ENCODE data around the gene SRRM4. TPM values are rescaled to one million over a fixed set of nuclear protein-coding genes. Genes with fewer than 3 reads are reported as not detected.

SRRM4 gene
- total RNA-seq, 4 donors from 2014 or later: not detected

DNA sequence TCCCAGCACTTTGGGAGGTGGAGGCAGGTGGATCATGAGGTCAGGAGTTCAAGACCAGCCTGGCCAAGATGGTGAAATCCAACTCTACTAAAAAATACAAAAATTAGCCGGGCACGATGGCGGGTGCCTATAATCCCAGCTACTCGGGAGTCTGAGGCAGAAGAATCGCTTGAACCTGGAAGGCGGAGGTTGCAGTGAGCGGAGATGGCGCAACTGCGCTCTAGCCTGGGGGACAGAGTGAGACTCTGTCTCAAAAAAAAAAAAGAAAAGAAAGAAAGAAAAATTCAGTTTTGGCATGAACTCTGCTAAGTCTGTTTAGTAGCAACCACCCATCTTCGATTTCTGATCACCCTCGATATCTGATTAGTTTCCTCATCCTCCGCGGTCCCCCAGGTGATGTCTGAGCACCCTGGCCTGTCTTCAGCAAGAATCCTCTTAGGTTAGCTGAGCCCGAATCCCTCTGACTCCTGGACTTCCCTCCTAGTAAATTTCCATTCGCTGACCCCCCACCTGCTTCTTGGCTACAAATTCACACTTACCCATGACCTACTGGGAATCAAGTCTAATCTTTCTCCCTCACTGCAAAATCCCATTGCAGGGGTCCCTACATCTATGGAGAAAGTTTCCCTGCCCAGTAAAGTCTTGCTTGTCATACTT lies 196.5 kb downstream of the SRRM4 start:
- Histone ChIP-seq H3K36me3 (no peaks in the 10 kb centered on the region), H3K4me3 (no peak overlapping the region), H3K4me1 (peaks cover 48% of the 10 kb centered on the region), H3K9me3 (no peaks in the 10 kb centered on the region), H3K27ac (peak overlapping the region; percentile 84), H3K27me3 (no peaks in the 10 kb centered on the region)
- DNase-seq (ENCODE audit: low spot score in 2 of 2): no peak
- TF ChIP-seq POLR2A (IDR thresholded peaks at IDR 0.05): no peak
- TF ChIP-seq POLR2AphosphoS5 (IDR thresholded peaks at IDR 0.05): no peak
- TF ChIP-seq, protein P1, sequence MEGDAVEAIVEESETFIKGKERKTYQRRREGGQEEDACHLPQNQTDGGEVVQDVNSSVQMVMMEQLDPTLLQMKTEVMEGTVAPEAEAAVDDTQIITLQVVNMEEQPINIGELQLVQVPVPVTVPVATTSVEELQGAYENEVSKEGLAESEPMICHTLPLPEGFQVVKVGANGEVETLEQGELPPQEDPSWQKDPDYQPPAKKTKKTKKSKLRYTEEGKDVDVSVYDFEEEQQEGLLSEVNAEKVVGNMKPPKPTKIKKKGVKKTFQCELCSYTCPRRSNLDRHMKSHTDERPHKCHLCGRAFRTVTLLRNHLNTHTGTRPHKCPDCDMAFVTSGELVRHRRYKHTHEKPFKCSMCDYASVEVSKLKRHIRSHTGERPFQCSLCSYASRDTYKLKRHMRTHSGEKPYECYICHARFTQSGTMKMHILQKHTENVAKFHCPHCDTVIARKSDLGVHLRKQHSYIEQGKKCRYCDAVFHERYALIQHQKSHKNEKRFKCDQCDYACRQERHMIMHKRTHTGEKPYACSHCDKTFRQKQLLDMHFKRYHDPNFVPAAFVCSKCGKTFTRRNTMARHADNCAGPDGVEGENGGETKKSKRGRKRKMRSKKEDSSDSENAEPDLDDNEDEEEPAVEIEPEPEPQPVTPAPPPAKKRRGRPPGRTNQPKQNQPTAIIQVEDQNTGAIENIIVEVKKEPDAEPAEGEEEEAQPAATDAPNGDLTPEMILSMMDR (IDR thresholded peaks at IDR 0.05): no peak
- TF ChIP-seq EP300 (IDR thresholded peaks at IDR 0.05): no peak
- WGBS: 88% methylated on average over 15 of the region's 15 CpGs

DNA sequence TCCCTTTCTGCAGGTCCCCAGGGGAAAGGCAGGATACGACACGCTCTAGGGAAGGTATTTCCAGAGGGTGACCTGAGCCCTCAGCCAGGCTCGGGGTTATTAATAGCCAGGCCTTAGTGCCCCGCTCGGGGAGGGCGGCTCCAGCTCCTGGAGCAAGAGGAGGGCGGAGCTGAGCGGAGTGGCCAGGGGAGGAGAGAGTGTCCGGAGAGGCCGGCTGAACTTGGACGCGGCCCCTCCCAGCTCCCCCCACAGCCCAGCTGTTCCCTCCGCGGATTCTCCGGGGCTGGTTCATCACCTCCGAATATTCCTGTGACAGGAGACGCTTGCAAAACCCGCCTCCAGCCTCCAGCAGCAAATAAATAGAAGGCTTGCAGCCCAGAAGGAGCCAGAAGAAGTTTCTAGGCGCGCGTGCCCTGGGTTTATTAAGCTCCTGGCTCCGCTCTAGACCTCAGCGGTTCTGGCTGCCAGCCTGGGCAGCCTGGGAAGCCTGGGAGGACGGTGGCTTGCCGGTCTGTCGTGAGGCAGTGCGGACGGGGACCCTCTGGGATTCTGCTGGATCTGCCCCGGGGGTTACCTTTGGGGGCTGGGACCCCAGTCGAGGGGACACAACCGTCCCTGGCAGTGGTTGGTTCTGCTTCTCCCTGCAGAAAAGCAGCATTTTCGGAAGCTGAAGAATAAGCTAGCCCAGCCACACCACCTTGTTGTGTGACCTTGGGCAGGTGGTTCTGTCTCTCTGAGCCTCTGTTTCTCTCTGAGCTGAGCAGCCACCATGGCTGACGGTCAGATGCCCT lies 197.4 kb downstream of the SRRM4 start, which contains the start of gene HSPB8:
HSPB8 (plus strand) TSS at position 388 of the 791 bp plus-strand sequence; CDS start at position 770, 382 bp downstream.
- H3K27ac ChIP-seq: peak within 1 kb of the TSS; percentile 84
- H3K4me1 ChIP-seq: peaks cover 57% of the 10 kb centered on the region
- peak; percentile 89 to 92 for DNase-seq (ENCODE audit: low spot score in 2 of 2)
- no peaks in the 10 kb centered on the region for H3K27me3 ChIP-seq
- WGBS: 4% methylated on average over 33 of the region's 33 CpGs
- H3K36me3 ChIP-seq: no peaks in the 10 kb centered on the region
- no peaks in the 10 kb centered on the region for H3K9me3 ChIP-seq
- peak within 1 kb of the TSS; percentile 52 for H3K4me3 ChIP-seq
- TF ChIP-seq, protein P1 (IDR thresholded peaks at IDR 0.05): no peak
- peak in 1 of 2 donors; percentile 87 for TF ChIP-seq POLR2A (IDR thresholded peaks at IDR 0.05)
- TF ChIP-seq POLR2AphosphoS5 (IDR thresholded peaks at IDR 0.05): peak in 1 of 3 donors; percentile 18

DNA sequence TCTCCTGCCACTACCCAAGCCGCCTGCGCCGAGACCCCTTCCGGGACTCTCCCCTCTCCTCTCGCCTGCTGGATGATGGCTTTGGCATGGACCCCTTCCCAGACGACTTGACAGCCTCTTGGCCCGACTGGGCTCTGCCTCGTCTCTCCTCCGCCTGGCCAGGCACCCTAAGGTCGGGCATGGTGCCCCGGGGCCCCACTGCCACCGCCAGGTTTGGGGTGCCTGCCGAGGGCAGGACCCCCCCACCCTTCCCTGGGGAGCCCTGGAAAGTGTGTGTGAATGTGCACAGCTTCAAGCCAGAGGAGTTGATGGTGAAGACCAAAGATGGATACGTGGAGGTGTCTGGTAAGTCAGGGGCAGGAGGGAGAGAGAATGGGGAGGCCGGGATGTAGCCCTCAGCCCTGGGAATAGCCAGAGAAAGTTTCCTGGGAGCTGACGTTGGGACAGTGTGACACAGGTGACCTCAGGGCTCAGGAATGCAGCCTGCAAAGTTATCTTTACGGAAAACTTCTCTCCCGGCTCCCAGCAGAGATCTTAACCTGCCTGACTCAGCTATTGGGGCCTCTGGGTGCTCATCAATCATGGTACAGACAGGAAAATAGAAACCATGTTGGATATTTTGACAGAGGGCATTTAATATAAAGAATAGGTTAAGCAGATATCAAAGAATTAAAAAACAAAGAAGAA lies 198.1 kb downstream of the SRRM4 start:
- Histone ChIP-seq H3K27me3 (no peaks in the 10 kb centered on the region), H3K27ac (peak overlapping the region; percentile 84), H3K4me3 (peak overlapping the region; percentile 52), H3K36me3 (no peaks in the 10 kb centered on the region), H3K4me1 (peaks cover 57% of the 10 kb centered on the region), H3K9me3 (no peaks in the 10 kb centered on the region)
- peak in 1 of 2 donors; percentile 70 for DNase-seq (ENCODE audit: low spot score in 2 of 2)
- WGBS: 34% methylated on average over 12 of the region's 18 CpGs
- peak in 1 of 2 donors; percentile 21 for TF ChIP-seq POLR2A (IDR thresholded peaks at IDR 0.05)
- TF ChIP-seq POLR2AphosphoS5 (IDR thresholded peaks at IDR 0.05): no peak
- TF ChIP-seq, protein P1 (IDR thresholded peaks at IDR 0.05): no peak
- TF ChIP-seq EP300 (IDR thresholded peaks at IDR 0.05): no peak

DNA sequence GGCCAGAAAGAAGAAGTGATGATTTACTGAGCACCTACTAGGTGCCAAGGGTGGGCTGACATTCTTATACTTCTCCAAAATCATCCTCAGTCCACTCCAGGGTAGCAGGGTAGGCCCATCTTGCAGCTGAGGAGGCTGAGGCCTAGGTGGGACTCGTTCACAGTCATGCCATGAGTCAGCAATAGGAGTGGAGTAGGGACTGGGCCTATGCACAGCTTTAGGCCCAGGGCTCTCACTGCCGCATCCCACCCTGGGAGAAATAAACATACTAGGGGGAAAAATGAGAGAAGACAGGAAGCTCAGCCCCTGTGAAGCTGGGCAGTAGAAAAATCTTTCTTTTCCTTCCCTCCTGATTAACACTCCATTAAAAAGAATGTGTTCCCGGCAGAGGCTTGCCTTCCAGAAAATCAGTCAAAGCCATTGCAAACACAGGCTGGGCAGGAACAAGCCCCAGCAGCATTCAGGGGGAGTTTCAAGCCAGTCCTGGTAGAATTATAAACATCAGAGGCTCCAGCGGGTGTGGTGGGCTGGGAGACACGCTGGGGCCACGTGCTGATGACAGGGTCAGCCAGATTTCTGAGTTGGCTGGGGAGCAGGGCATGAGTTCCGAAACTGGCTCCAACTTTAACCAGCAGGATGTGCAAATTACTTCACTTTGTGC lies 199.2 kb downstream of the SRRM4 start:
- WGBS: 25% methylated on average over 5 of the region's 7 CpGs
- no peaks in the 10 kb centered on the region for H3K27me3 ChIP-seq
- no peaks in the 10 kb centered on the region for H3K9me3 ChIP-seq
- no peaks in the 10 kb centered on the region for H3K36me3 ChIP-seq
- H3K27ac ChIP-seq: peak overlapping the region; percentile 84
- H3K4me1 ChIP-seq: peaks cover 57% of the 10 kb centered on the region
- H3K4me3 ChIP-seq: peak overlapping the region; percentile 52
- TF ChIP-seq POLR2AphosphoS5 (IDR thresholded peaks at IDR 0.05) (peak in 1 of 3 donors; percentile 43), POLR2A (IDR thresholded peaks at IDR 0.05) (no peak)
- peak in 1 of 2 donors; percentile 86 for DNase-seq (ENCODE audit: low spot score in 2 of 2)

DNA sequence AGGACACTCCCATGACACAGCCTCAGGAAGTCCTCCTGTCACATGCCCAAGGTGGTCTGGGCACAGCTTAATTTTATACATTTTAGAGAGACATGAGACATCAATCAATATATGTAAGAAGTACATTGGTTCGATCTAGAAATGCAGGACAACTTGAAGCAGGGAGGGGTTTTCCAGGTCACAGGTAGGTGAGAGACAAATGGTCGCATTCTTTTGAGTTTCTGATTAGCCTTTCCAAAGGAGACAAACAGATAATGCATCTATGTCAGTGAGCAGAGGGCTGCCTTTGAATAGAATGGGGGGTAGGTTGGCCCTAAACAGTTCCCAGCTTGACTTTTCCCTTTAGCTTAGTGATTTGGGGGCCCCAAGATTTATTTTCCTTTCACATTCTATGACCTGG lies 199.9 kb downstream of the SRRM4 start:
- Histone ChIP-seq H3K27me3 (no peaks in the 10 kb centered on the region), H3K9me3 (no peaks in the 10 kb centered on the region), H3K27ac (peak overlapping the region; percentile 84), H3K36me3 (no peaks in the 10 kb centered on the region), H3K4me1 (peaks cover 51% of the 10 kb centered on the region), H3K4me3 (peak overlapping the region; percentile 52)
- WGBS: 64% methylated on average over 2 of the region's 2 CpGs
- TF ChIP-seq POLR2A (IDR thresholded peaks at IDR 0.05): no peak
- TF ChIP-seq POLR2AphosphoS5 (IDR thresholded peaks at IDR 0.05): no peak
- DNase-seq (ENCODE audit: low spot score in 2 of 2): no peak
